ENCODE data around the gene CCM2. TPM values are rescaled to one million over a fixed set of nuclear protein-coding genes. Genes with fewer than 3 reads are reported as not detected.

CCM2 gene
- total and polyA plus RNA-seq, 2 of the 8 experiments (the other 6 are each of a cell fraction or from before 2014, with no cell fraction given), result 31.6 to 41.2 TPM

GRCh38 chr7:44969701-44970522 lies 30.1 kb upstream of the CCM2 start:
- no peak for DNase-seq (ENCODE audit: low read depth in 1 of 2, low spot score in 2 of 2)
- no peaks in the 10 kb centered on the region for H3K23me2 ChIP-seq (ENCODE audit: low read depth, low read length)
- 84% methylated on average over 21 of the region's 21 CpGs; no CpG with 5 or more reads in 1 of the 2 experiments for WGBS, 2 experiments (ENCODE audit: extremely low coverage in 1 of 2, insufficient coverage in 1 of 2, insufficient read length in 1 of 2, insufficient replicate concordance in 2 of 2, low coverage in 1 of 2, low lambda C conversion rate in 2 of 2, missing lambda C conversion rate in 1 of 2)
- TF ChIP-seq EZH2 (IDR thresholded peaks at IDR 0.05; ENCODE audit: low read depth, low read length, severe bottlenecking) (no peak), KDM1A (IDR thresholded peaks at IDR 0.05; ENCODE audit: borderline replicate concordance, low read length) (no peak), POLR2AphosphoS5 (IDR thresholded peaks at IDR 0.05; ENCODE audit: low read depth, low read length) (no peak), SIRT6 (IDR thresholded peaks at IDR 0.05; ENCODE audit: low read length) (no peak), HDAC6 (IDR thresholded peaks at IDR 0.05; ENCODE audit: low read depth, low read length) (no peak), TBP (IDR thresholded peaks at IDR 0.05; ENCODE audit: low read depth, low read length) (no peak), SIX5 (IDR thresholded peaks at IDR 0.05; ENCODE audit: low read depth, low read length) (no peak), ATF2 (IDR thresholded peaks at IDR 0.05; ENCODE audit: low read length) (no peak), MAX (IDR thresholded peaks at IDR 0.05) (no peak), EP300 (IDR thresholded peaks at IDR 0.05; ENCODE audit: borderline replicate concordance in 1 of 2, low read depth in 2 of 2, low read length in 2 of 2) (no peak), SRF (IDR thresholded peaks at IDR 0.05; ENCODE audit: low read depth, low read length) (no peak)

More at GRCh38 chr7:44969701-44970522, 30.1 kb upstream of the CCM2 start:
- H4K20me1 ChIP-seq (replicated peaks in 1 of 2; ENCODE audit: control insufficient read depth in 1 of 2, insufficient read depth in 2 of 2, low read length in 2 of 2), result peaks cover 0 to 1% of the 10 kb centered on the region in 2 experiments
- no peaks in the 10 kb centered on the region for H3K36me3 ChIP-seq (ENCODE audit: control insufficient read depth in 2 of 4, insufficient read depth in 4 of 4, low read length in 3 of 4)
- H3K4me1 ChIP-seq (replicated peaks in 1 of 4; ENCODE audit: control insufficient read depth in 3 of 4, insufficient read depth in 4 of 4, low read length in 3 of 4), result no peaks in the 10 kb centered on the region; a peak in 1 of 7 replicates
- H3K9ac ChIP-seq (replicated peaks in 1 of 4; ENCODE audit: extremely low read depth in 1 of 4, low read depth in 3 of 4, low read length in 3 of 4), result no peak overlapping the region
- no peaks in the 10 kb centered on the region for H3K79me2 ChIP-seq (ENCODE audit: control insufficient read depth in 1 of 2, insufficient read depth in 2 of 2, low read length in 2 of 2)
- H3K9me3 ChIP-seq (ENCODE audit: insufficient read depth in 2 of 2, low read depth in 1 of 2, low read length in 1 of 2), result no peaks in the 10 kb centered on the region
- H2BK12ac ChIP-seq (ENCODE audit: low read depth, low read length), result no peak overlapping the region
- no peak overlapping the region for H2BK120ac ChIP-seq (replicated peaks; ENCODE audit: low read depth, low read length)
- no peaks in the 10 kb centered on the region for H3K27me3 ChIP-seq (replicated peaks in 1 of 4; ENCODE audit: control insufficient read depth in 3 of 4, extremely low read depth in 1 of 4, insufficient read depth in 3 of 4, low read length in 3 of 4)
- no peak overlapping the region for H2AK5ac ChIP-seq (ENCODE audit: low read depth, low read length)
- H2BK15ac ChIP-seq (ENCODE audit: low read length), result no peak overlapping the region
- no peaks in the 10 kb centered on the region for H3K79me1 ChIP-seq (ENCODE audit: low read depth, low read length)
- H3K4me2 ChIP-seq (ENCODE audit: insufficient read depth in 1 of 2, low read depth in 2 of 2, low read length in 2 of 2), result no peak overlapping the region
- no peak overlapping the region for H2AFZ ChIP-seq (ENCODE audit: low read length)
- ChIA-PET CTCF (ENCODE audit: partially characterized antibody) (interaction anchor here (6.2 kb wide), 1 partner anchor 166 kb away, joined by 105 read pairs; no protein-coding TSS in a partner anchor), POLR2A (ENCODE audit: partially characterized antibody) (interaction anchor here (0.6 to 17.9 kb wide), 4 partner anchors 13 to 166 kb away, joined by 3 to 327 read pairs (median 4); partner anchors contain the start of genes MYO1G and TBRG4)
- H3K4me3 ChIP-seq (ENCODE audit: extremely low read depth in 1 of 4, insufficient read depth in 2 of 4, low read depth in 3 of 4, low read length in 4 of 4), result no peak overlapping the region
- H3K23ac ChIP-seq (ENCODE audit: insufficient read length), result no peak overlapping the region
- no peak overlapping the region for H3K27ac ChIP-seq (ENCODE audit: low read depth, low read length)
- H2BK20ac ChIP-seq (ENCODE audit: low read length), result no peak overlapping the region
- no peak overlapping the region for H4K91ac ChIP-seq (replicated peaks; ENCODE audit: insufficient read length, low read length)
- H4K5ac ChIP-seq (ENCODE audit: insufficient read length, low read depth, low read length), result no peak overlapping the region
- H3K4ac ChIP-seq (replicated peaks; ENCODE audit: insufficient read length, low read depth, low read length), result no peak overlapping the region
- no peak for FAIRE-seq
- H3K56ac ChIP-seq (replicated peaks; ENCODE audit: insufficient read length, low read depth, low read length), result no peak overlapping the region
- H4K8ac ChIP-seq (ENCODE audit: extremely low read depth, insufficient read depth, low read length), result no peak overlapping the region
- H2BK5ac ChIP-seq (ENCODE audit: low read depth, low read length), result no peak overlapping the region
- H3K14ac ChIP-seq (ENCODE audit: insufficient read length), result no peak overlapping the region
- H3K18ac ChIP-seq (ENCODE audit: extremely low read depth, low read length), result no peak overlapping the region

Measured in H1 (cell line).